ENCODE results near the gene SLF2.
A peak's percentile ranks its signal among the peaks of the same experiment; 100 is the strongest.

The SLF2 gene

DNA sequence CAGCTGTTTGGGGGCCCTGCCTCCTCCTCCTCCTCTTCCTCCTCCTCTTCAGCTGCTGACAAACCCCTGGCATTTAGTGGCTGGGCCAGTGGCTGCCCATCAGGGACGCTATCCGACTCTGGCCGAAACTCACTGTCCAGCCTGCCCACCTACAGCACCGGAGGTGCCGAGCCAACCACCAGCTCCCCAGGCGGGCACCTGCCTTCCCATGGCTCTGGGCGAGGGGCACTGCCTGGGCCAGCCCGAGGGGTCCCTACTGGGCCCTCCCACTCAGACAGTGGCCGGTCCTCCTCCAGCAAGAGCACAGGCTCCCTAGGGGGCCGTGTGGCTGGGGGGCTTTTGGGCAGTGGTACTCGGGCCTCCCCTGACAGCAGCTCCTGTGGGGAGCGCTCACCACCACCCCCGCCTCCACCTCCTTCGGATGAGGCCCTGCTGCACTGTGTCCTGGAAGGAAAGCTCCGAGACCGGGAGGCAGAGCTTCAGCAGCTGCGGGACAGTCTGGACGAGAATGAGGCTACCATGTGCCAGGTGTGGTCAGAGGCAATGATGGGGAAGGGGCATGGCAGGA is 91.0 kb downstream of the SLF2 start:
- Histone ChIP-seq H3K36me3 (ENCODE audit: control insufficient read depth in 1 of 2, insufficient read depth in 2 of 2, low read length in 2 of 2) (peaks cover 0 to 37% of the 10 kb centered on the region in 2 donors), H3K4me1 (ENCODE audit: control insufficient read depth in 1 of 2, insufficient read depth in 2 of 2, low read length in 2 of 2) (peaks cover 25 to 38% of the 10 kb centered on the region in 2 donors), H3K4me3 (ENCODE audit: low read depth in 1 of 2, low read length in 2 of 2) (no peak overlapping the region), H3K27me3 (ENCODE audit: control insufficient read depth in 1 of 2, insufficient read depth in 2 of 2, low read length in 2 of 2) (no peaks in the 10 kb centered on the region), H3K9me3 (ENCODE audit: control insufficient read depth in 1 of 2, low read length in 2 of 2) (no peaks in the 10 kb centered on the region), H3K27ac (ENCODE audit: low read depth, low read length) (no peak overlapping the region), H3K9ac (ENCODE audit: low read depth in 1 of 2, low read length in 2 of 2) (no peak overlapping the region)

GRCh38 chr10:101005361-101005760 is 92.6 kb downstream of the SLF2 start:
- Histone ChIP-seq H3K36me3 (ENCODE audit: control insufficient read depth in 1 of 2, insufficient read depth in 2 of 2, low read length in 2 of 2) (peaks cover 0 to 37% of the 10 kb centered on the region in 2 donors), H3K9ac (ENCODE audit: low read depth in 1 of 2, low read length in 2 of 2) (no peak overlapping the region), H3K4me3 (ENCODE audit: low read depth in 1 of 2, low read length in 2 of 2) (no peak overlapping the region), H3K27me3 (ENCODE audit: control insufficient read depth in 1 of 2, insufficient read depth in 2 of 2, low read length in 2 of 2) (no peaks in the 10 kb centered on the region), H3K4me1 (ENCODE audit: control insufficient read depth in 1 of 2, insufficient read depth in 2 of 2, low read length in 2 of 2) (peaks cover 18 to 30% of the 10 kb centered on the region in 2 donors), H3K27ac (ENCODE audit: low read depth, low read length) (no peak overlapping the region), H3K9me3 (ENCODE audit: control insufficient read depth in 1 of 2, low read length in 2 of 2) (no peaks in the 10 kb centered on the region)

DNA sequence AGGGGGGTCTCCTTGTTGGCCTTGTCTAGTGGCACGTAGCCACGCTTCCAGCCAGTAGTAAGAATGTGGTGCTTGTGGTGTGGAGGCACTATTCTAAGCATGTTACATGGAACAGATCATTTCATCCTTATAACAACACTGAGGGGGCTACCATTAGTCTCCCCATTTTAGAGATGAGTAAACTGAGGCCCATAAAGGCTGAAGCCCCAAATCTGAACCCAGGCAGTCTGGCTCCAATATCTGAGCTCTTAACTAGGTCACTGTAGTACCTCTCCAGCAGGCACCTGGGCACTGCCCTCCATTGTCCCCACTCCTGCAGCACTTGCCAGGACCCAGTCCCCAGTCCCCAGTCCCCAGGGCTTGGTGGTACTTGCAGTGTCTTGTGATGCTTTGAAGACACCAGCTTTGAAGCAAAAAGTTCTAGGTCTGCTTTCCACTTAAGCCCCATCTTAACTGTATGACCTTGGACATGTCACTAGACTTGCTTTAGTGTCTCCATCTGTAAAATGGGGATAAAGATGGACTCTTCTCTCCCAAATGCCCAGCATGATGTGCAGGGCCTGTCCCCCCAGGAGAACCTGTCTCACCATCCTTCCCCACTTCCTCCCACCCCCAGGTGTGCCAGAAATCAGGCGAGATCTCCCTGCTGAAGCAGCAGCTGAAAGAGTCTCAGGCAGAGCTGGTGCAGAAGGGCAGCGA is 93.3 kb downstream of the SLF2 start:
- no peak overlapping the region for H3K4me3 ChIP-seq (ENCODE audit: low read depth in 1 of 2, low read length in 2 of 2)
- H3K27me3 ChIP-seq (ENCODE audit: control insufficient read depth in 1 of 2, insufficient read depth in 2 of 2, low read length in 2 of 2) = no peaks in the 10 kb centered on the region
- no peak overlapping the region for H3K9ac ChIP-seq (ENCODE audit: low read depth in 1 of 2, low read length in 2 of 2)
- peaks cover 11 to 26% of the 10 kb centered on the region in 2 donors for H3K4me1 ChIP-seq (ENCODE audit: control insufficient read depth in 1 of 2, insufficient read depth in 2 of 2, low read length in 2 of 2)
- no peak overlapping the region for H3K27ac ChIP-seq (ENCODE audit: low read depth, low read length)
- H3K36me3 ChIP-seq (ENCODE audit: control insufficient read depth in 1 of 2, insufficient read depth in 2 of 2, low read length in 2 of 2) = peaks cover 0 to 37% of the 10 kb centered on the region in 2 donors
- no peaks in the 10 kb centered on the region for H3K9me3 ChIP-seq (ENCODE audit: control insufficient read depth in 1 of 2, low read length in 2 of 2)

- Histone ChIP-seq H3K4me1 (ENCODE audit: control insufficient read depth in 1 of 2, insufficient read depth in 2 of 2, low read length in 2 of 2) (peaks cover 8 to 19% of the 10 kb centered on the region in 2 donors), H3K36me3 (ENCODE audit: control insufficient read depth in 1 of 2, insufficient read depth in 2 of 2, low read length in 2 of 2) (peaks cover 0 to 37% of the 10 kb centered on the region in 2 donors), H3K27ac (ENCODE audit: low read depth, low read length) (no peak overlapping the region), H3K4me3 (ENCODE audit: low read depth in 1 of 2, low read length in 2 of 2) (no peak overlapping the region), H3K9me3 (ENCODE audit: control insufficient read depth in 1 of 2, low read length in 2 of 2) (no peaks in the 10 kb centered on the region), H3K27me3 (ENCODE audit: control insufficient read depth in 1 of 2, insufficient read depth in 2 of 2, low read length in 2 of 2) (no peaks in the 10 kb centered on the region), H3K9ac (ENCODE audit: low read depth in 1 of 2, low read length in 2 of 2) (no peak overlapping the region)
These were observed 93.9 kb downstream of the SLF2 start for GRCh38 chr10:101006593-101007098.

- Histone ChIP-seq H3K4me3 (ENCODE audit: low read depth in 1 of 2, low read length in 2 of 2) (no peak overlapping the region), H3K36me3 (ENCODE audit: control insufficient read depth in 1 of 2, insufficient read depth in 2 of 2, low read length in 2 of 2) (peaks cover 0 to 37% of the 10 kb centered on the region in 2 donors), H3K9ac (ENCODE audit: low read depth in 1 of 2, low read length in 2 of 2) (no peak overlapping the region), H3K27ac (ENCODE audit: low read depth, low read length) (peak overlapping the region; percentile 17), H3K4me1 (ENCODE audit: control insufficient read depth in 1 of 2, insufficient read depth in 2 of 2, low read length in 2 of 2) (peaks cover 4 to 14% of the 10 kb centered on the region in 2 donors), H3K9me3 (ENCODE audit: control insufficient read depth in 1 of 2, low read length in 2 of 2) (no peaks in the 10 kb centered on the region), H3K27me3 (ENCODE audit: control insufficient read depth in 1 of 2, insufficient read depth in 2 of 2, low read length in 2 of 2) (no peaks in the 10 kb centered on the region)
These were observed 94.4 kb downstream of the SLF2 start for GRCh38 chr10:101007099-101007711.

- Histone ChIP-seq H3K4me3 (ENCODE audit: low read depth in 1 of 2, low read length in 2 of 2) (no peak overlapping the region), H3K9me3 (ENCODE audit: control insufficient read depth in 1 of 2, low read length in 2 of 2) (no peaks in the 10 kb centered on the region), H3K27me3 (ENCODE audit: control insufficient read depth in 1 of 2, insufficient read depth in 2 of 2, low read length in 2 of 2) (no peaks in the 10 kb centered on the region), H3K4me1 (ENCODE audit: control insufficient read depth in 1 of 2, insufficient read depth in 2 of 2, low read length in 2 of 2) (peaks cover 6 to 20% of the 10 kb centered on the region in 2 donors), H3K27ac (ENCODE audit: low read depth, low read length) (no peak overlapping the region), H3K9ac (ENCODE audit: low read depth in 1 of 2, low read length in 2 of 2) (no peak overlapping the region), H3K36me3 (ENCODE audit: control insufficient read depth in 1 of 2, insufficient read depth in 2 of 2, low read length in 2 of 2) (peaks cover 0 to 33% of the 10 kb centered on the region in 2 donors)
These were observed 95.4 kb downstream of the SLF2 start for GRCh38 chr10:101007915-101008822.

DNA sequence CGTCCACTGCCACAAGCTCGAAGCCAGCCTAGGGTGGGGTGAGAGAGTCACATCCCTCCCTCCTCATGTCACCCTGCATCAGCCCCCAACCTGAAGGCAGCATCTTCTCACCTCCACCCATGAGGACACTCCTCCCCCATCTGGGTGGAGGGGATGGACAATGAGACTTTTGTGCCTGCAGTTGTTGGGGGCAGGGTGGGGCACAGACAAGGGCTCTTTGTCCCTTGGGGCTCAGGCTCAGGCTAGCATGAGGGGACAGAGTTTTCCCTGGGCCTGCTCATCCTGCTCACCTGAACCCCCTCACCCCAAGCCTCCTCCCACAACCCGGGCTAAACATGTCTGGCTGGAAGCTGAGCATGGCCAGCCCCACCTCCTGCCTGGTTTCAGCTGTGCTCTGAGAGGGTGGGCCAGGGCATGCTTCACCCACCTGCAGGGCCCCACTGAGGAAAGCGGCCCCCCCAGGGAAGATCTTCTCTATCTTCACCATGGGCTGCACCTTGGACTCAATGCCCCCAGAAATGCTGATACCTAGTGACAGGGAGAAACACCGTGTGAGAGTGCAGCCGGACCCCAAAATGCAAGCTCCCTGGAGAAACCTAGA is 96.2 kb downstream of the SLF2 start:
- Histone ChIP-seq H3K4me3 (ENCODE audit: low read depth in 1 of 2, low read length in 2 of 2) (no peak overlapping the region), H3K36me3 (ENCODE audit: control insufficient read depth in 1 of 2, insufficient read depth in 2 of 2, low read length in 2 of 2) (peaks cover 0 to 26% of the 10 kb centered on the region in 2 donors), H3K4me1 (ENCODE audit: control insufficient read depth in 1 of 2, insufficient read depth in 2 of 2, low read length in 2 of 2) (peaks cover 10 to 24% of the 10 kb centered on the region in 2 donors), H3K9me3 (ENCODE audit: control insufficient read depth in 1 of 2, low read length in 2 of 2) (no peaks in the 10 kb centered on the region), H3K27ac (ENCODE audit: low read depth, low read length) (no peak overlapping the region), H3K9ac (ENCODE audit: low read depth in 1 of 2, low read length in 2 of 2) (no peak overlapping the region), H3K27me3 (ENCODE audit: control insufficient read depth in 1 of 2, insufficient read depth in 2 of 2, low read length in 2 of 2) (no peaks in the 10 kb centered on the region)

DNA sequence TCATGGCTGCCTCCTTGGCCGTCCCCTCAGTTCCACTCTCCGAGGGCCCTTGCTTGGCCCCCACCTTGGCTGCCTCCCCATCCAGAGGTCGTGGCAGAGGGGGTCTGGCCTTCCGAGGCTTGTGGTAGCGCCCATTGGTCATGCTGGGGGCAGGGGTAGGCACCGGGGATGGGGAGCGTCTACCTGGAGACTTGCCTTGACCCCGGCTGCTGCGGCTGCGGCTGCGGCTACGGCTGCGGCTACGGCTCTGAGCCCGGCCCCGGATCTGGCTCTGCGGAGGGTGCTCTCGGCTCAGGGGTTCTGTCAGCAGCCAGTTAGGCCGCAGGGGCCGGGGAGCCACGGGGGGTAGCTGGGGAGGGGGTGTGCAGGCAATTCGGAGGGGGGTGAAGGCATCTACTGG is 97.6 kb downstream of the SLF2 start:
- no peaks in the 10 kb centered on the region for H3K9me3 ChIP-seq (ENCODE audit: control insufficient read depth in 1 of 2, low read length in 2 of 2)
- H3K4me3 ChIP-seq (ENCODE audit: low read depth in 1 of 2, low read length in 2 of 2) = no peak overlapping the region
- H3K36me3 ChIP-seq (ENCODE audit: control insufficient read depth in 1 of 2, insufficient read depth in 2 of 2, low read length in 2 of 2) = peaks cover 0 to 18% of the 10 kb centered on the region in 2 donors
- no peaks in the 10 kb centered on the region for H3K27me3 ChIP-seq (ENCODE audit: control insufficient read depth in 1 of 2, insufficient read depth in 2 of 2, low read length in 2 of 2)
- H3K4me1 ChIP-seq (ENCODE audit: control insufficient read depth in 1 of 2, insufficient read depth in 2 of 2, low read length in 2 of 2) = peaks cover 10 to 24% of the 10 kb centered on the region in 2 donors
- no peak overlapping the region for H3K9ac ChIP-seq (ENCODE audit: low read depth in 1 of 2, low read length in 2 of 2)
- H3K27ac ChIP-seq (ENCODE audit: low read depth, low read length) = no peak overlapping the region

DNA sequence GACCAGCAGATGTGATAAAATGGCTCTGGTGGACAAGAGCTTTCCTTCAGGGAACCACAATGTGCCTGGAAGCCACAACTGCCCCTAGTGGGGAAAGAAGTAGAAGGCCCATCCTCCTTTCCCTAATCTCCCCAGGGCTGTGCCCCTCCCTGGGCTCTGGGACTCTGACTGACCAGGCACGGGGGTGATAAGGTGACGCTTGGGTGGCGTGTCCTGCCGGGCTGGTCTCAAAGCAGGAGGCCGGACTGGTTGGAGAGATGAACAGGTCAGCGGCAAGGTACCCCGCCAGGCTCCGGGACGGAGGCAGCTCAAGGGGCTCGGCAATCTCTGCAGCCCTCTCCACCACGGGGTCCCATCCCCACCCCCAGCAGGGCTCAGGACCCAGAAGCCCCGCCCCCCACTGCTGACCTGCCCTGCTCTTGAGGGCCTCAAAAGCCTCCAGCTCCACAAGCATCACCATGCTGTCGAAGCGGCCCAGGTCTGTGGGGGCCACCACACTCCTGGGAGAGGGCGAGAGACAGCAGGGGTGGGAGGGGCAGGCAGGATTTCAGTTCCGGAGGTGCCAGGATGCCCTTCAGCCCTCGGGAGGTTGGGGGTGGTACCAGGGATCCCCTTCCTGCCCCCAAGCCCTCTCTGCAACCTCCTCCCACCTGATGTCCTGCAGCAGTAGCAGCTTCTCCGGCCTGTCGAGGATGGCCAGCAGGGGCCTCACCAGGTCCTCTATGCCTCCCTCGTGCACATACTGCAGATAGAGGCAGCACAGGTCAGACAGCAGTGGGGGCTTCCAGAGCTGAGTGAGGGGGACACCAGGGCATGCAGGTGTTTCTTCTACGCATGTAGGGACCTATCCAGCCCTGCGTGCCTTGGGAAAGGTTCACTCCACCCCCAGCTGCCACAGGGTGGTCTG is 99.0 kb downstream of the SLF2 start:
- Histone ChIP-seq H3K9me3 (ENCODE audit: control insufficient read depth in 1 of 2, low read length in 2 of 2) (no peaks in the 10 kb centered on the region), H3K4me3 (ENCODE audit: low read depth in 1 of 2, low read length in 2 of 2) (no peak overlapping the region), H3K27ac (ENCODE audit: low read depth, low read length) (no peak overlapping the region), H3K4me1 (ENCODE audit: control insufficient read depth in 1 of 2, insufficient read depth in 2 of 2, low read length in 2 of 2) (peaks cover 10 to 19% of the 10 kb centered on the region in 2 donors), H3K9ac (ENCODE audit: low read depth in 1 of 2, low read length in 2 of 2) (no peak overlapping the region), H3K36me3 (ENCODE audit: control insufficient read depth in 1 of 2, insufficient read depth in 2 of 2, low read length in 2 of 2) (peaks cover 0 to 3% of the 10 kb centered on the region in 2 donors), H3K27me3 (ENCODE audit: control insufficient read depth in 1 of 2, insufficient read depth in 2 of 2, low read length in 2 of 2) (peaks cover under 1 to 9% of the 10 kb centered on the region in 2 donors)

All from duodenal mucosa (tissue), 2 donors.